ENCODE results near the gene MAD1L1. TPM values are rescaled to one million over a fixed set of nuclear protein-coding genes. Genes with fewer than 3 reads are reported as not detected.

MAD1L1 gene
- polyA plus RNA-seq, 1 experiment: 32.0 TPM

GRCh38 chr7:1943326-1943725, 289.4 kb downstream of the MAD1L1 start:
- POLR2A ChIA-PET: no interaction called here
- H3K36me3 ChIP-seq (ENCODE audit: control insufficient read depth, insufficient read depth, low read length): no peaks in the 10 kb centered on the region
- no peaks in the 10 kb centered on the region for H3K27me3 ChIP-seq (ENCODE audit: control insufficient read depth, insufficient read depth, low read length)
- no peak for DNase-seq (ENCODE audit: low read depth)
- CTCF ChIA-PET: no interaction called here
- H3K4me3 ChIP-seq (ENCODE audit: low read depth, low read length): no peak overlapping the region
- TF ChIP-seq, protein P1, sequence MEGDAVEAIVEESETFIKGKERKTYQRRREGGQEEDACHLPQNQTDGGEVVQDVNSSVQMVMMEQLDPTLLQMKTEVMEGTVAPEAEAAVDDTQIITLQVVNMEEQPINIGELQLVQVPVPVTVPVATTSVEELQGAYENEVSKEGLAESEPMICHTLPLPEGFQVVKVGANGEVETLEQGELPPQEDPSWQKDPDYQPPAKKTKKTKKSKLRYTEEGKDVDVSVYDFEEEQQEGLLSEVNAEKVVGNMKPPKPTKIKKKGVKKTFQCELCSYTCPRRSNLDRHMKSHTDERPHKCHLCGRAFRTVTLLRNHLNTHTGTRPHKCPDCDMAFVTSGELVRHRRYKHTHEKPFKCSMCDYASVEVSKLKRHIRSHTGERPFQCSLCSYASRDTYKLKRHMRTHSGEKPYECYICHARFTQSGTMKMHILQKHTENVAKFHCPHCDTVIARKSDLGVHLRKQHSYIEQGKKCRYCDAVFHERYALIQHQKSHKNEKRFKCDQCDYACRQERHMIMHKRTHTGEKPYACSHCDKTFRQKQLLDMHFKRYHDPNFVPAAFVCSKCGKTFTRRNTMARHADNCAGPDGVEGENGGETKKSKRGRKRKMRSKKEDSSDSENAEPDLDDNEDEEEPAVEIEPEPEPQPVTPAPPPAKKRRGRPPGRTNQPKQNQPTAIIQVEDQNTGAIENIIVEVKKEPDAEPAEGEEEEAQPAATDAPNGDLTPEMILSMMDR (IDR thresholded peaks at IDR 0.05; ENCODE audit: insufficient read depth, low read depth, low read length): no peak

GRCh38 chr7:1942941-1943289, 289.8 kb downstream of the MAD1L1 start:
- Histone ChIP-seq H3K4me3 (ENCODE audit: low read depth, low read length) (no peak overlapping the region), H3K27me3 (ENCODE audit: control insufficient read depth, insufficient read depth, low read length) (no peaks in the 10 kb centered on the region), H3K36me3 (ENCODE audit: control insufficient read depth, insufficient read depth, low read length) (no peaks in the 10 kb centered on the region)
- TF ChIP-seq, protein P1 (IDR thresholded peaks at IDR 0.05; ENCODE audit: insufficient read depth, low read depth, low read length): no peak
- POLR2A ChIA-PET: no interaction called here
- DNase-seq (ENCODE audit: low read depth): no peak
- CTCF ChIA-PET: no interaction called here

DNA sequence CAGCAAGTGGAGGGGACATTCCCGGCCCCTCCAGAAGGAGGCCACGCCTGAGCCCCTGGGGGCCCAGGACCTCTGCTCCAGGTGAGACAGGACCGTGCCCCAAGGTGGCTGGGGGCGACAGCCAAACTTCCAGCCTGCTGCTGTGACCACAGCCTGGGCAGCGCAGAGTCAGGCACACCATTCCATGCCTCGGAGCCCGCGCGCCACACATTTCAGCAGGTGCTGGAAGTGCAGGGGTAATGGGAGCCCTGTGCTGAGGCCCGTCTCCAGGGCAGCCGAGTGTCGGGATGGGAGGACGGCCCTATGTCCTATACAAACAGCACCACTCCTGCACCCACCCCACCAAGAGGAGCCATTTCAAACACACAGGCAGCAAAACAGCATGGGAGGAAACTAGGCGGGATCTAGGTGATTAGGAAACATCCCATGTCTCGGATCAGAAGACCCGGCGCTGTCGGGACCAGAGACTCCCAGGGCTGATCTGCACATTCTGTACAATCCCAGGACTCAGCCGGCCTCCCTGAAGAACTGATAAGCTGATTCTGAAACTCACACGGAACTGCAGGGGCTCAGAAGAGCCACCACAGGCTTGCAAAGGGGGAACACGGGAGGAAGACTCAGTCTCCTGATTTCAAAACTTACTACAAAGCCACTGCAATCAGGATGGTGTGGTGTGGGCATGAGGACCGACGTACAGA, 290.4 kb downstream of the MAD1L1 start:
- no peaks in the 10 kb centered on the region for H3K27me3 ChIP-seq (ENCODE audit: control insufficient read depth, insufficient read depth, low read length)
- ChIA-PET POLR2A (no interaction called here), CTCF (no interaction called here)

GRCh38 chr7:1941464-1942242, 291.1 kb downstream of the MAD1L1 start:
- Histone ChIP-seq H3K4me3 (ENCODE audit: low read depth, low read length) (no peak overlapping the region), H3K27me3 (ENCODE audit: control insufficient read depth, insufficient read depth, low read length) (no peaks in the 10 kb centered on the region), H3K36me3 (ENCODE audit: control insufficient read depth, insufficient read depth, low read length) (no peaks in the 10 kb centered on the region)
- ChIA-PET CTCF (no interaction called here), POLR2A (no interaction called here)
- TF ChIP-seq, protein P1 (IDR thresholded peaks at IDR 0.05; ENCODE audit: insufficient read depth, low read depth, low read length): no peak
- no peak for DNase-seq (ENCODE audit: low read depth)

More for the DNA sequence above, 290.4 kb downstream of the MAD1L1 start:
- TF ChIP-seq, protein P1 (IDR thresholded peaks at IDR 0.05; ENCODE audit: insufficient read depth, low read depth, low read length): no peak
- Histone ChIP-seq H3K36me3 (ENCODE audit: control insufficient read depth, insufficient read depth, low read length) (no peaks in the 10 kb centered on the region), H3K4me3 (ENCODE audit: low read depth, low read length) (no peak overlapping the region)
- no peak for DNase-seq (ENCODE audit: low read depth)

GRCh38 chr7:1940863-1941262, 291.9 kb downstream of the MAD1L1 start:
- no peak overlapping the region for H3K4me3 ChIP-seq (ENCODE audit: low read depth, low read length)
- no peaks in the 10 kb centered on the region for H3K27me3 ChIP-seq (ENCODE audit: control insufficient read depth, insufficient read depth, low read length)

More at GRCh38 chr7:1940863-1941262, 291.9 kb downstream of the MAD1L1 start:
- no peaks in the 10 kb centered on the region for H3K36me3 ChIP-seq (ENCODE audit: control insufficient read depth, insufficient read depth, low read length)
- ChIA-PET POLR2A (no interaction called here), CTCF (no interaction called here)
- TF ChIP-seq, protein P1 (IDR thresholded peaks at IDR 0.05; ENCODE audit: insufficient read depth, low read depth, low read length): no peak
- DNase-seq (ENCODE audit: low read depth): no peak
